WI38 (cell line): ENCODE results near the gene IL18RAP.

ENCODE experiments used
- H3K4me3 ChIP-seq: 2 replicates; pipeline ENCODE4 v1.5.1; 2011; ENCODE audit warnings: low read depth, mild to moderate bottlenecking, control low read depth, low read length
- TF ChIP-seq, protein P1 (sequence below): IDR thresholded peaks from 2 replicates; pipeline ENCODE4 v1.5.1; 2012; ENCODE audit warnings: low read depth, mild to moderate bottlenecking, control low read depth, low read length

Gene IL18RAP

GRCh38 chr2:102473631-102474030, 50.7 kb downstream of the IL18RAP start:
- H3K4me3 ChIP-seq, result no peak overlapping the region
- TF ChIP-seq, protein P1, sequence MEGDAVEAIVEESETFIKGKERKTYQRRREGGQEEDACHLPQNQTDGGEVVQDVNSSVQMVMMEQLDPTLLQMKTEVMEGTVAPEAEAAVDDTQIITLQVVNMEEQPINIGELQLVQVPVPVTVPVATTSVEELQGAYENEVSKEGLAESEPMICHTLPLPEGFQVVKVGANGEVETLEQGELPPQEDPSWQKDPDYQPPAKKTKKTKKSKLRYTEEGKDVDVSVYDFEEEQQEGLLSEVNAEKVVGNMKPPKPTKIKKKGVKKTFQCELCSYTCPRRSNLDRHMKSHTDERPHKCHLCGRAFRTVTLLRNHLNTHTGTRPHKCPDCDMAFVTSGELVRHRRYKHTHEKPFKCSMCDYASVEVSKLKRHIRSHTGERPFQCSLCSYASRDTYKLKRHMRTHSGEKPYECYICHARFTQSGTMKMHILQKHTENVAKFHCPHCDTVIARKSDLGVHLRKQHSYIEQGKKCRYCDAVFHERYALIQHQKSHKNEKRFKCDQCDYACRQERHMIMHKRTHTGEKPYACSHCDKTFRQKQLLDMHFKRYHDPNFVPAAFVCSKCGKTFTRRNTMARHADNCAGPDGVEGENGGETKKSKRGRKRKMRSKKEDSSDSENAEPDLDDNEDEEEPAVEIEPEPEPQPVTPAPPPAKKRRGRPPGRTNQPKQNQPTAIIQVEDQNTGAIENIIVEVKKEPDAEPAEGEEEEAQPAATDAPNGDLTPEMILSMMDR, result no peak

DNA sequence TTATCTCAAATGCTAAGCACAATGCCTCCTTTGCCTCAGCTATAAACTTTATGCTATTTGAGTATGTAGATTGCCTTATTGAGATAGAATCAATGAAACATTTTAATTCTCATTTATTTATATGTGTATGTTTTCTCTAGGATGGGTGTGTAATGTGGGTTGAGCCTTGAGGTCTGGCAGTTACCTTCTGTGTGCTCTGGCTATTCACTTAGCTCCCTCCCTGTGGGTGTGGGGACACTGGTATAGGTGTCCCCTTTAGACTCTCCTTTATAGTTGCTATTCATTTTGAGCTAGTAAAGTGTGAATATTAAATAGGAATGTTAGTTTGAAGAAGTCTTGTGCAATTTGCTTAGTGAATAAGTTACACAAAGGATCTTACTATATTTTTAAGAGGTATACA, 51.8 kb downstream of the IL18RAP start:
- no peak overlapping the region for H3K4me3 ChIP-seq
- TF ChIP-seq, protein P1, result no peak

DNA sequence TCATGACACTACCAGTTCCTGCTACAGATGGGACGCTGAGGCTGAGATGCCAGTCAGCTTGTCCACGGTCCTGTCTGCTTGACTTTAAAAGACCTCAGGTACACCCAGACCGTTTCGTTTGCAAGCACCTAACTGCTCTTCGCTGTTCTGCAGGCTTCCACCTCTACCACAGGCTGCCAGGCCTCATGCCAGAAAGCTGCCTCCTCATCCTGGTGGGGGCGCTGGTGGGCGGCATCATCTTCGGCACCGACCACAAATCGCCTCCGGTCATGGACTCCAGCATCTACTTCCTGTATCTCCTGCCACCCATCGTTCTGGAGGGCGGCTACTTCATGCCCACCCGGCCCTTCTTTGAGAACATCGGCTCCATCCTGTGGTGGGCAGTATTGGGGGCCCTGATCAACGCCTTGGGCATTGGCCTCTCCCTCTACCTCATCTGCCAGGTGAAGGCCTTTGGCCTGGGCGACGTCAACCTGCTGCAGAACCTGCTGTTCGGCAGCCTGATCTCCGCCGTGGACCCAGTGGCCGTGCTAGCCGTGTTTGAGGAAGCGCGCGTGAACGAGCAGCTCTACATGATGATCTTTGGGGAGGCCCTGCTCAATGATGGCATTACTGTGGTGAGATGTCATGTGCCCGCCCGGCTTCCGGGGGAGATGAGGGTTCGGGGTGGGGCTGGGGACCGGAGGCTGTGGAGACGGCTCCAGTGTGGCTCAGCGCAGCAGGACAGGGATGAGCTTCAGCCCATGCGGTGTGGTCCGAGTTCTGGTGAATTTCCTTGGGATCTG, 55.9 kb downstream of the IL18RAP start:
- TF ChIP-seq, protein P1, result no peak
- no peak overlapping the region for H3K4me3 ChIP-seq

- H3K4me3 ChIP-seq, result no peak overlapping the region
- TF ChIP-seq, protein P1, result no peak
These were observed 57.6 kb downstream of the IL18RAP start for GRCh38 chr2:102480285-102481195.

GRCh38 chr2:102481931-102482330, 59.0 kb downstream of the IL18RAP start:
- TF ChIP-seq, protein P1, result no peak
- no peak overlapping the region for H3K4me3 ChIP-seq

GRCh38 chr2:102483086-102483485, 60.1 kb downstream of the IL18RAP start:
- H3K4me3 ChIP-seq, result no peak overlapping the region
- TF ChIP-seq, protein P1, result no peak
